SU-DHL-6 (cell line): ENCODE measurements around the gene CKS1B.

Experiments used
- H2AFZ ChIP-seq: fragments of 200-600 bp; sonication (generic); 2 replicates; pipeline ENCODE4 v1.6.1; 2014; ENCODE audit warnings: low read depth, mild to moderate bottlenecking, moderate library complexity, mixed read lengths, antibody characterized with exemption, low read length; ENCODE audit not compliant: severe bottlenecking
- H3F3A ChIP-seq: fragments of 200-600 bp; shearing (Covaris generic); 2 replicates; pipeline ENCODE4 v1.6.0; 2016; ENCODE audit warnings: antibody characterized with exemption, mild to moderate bottlenecking; ENCODE audit not compliant: insufficient read depth
- H3K27ac ChIP-seq: fragments of 200-600 bp; sonication (generic); 2 replicates; pipeline ENCODE4 v1.5.1; 2016; ENCODE audit warnings: low read depth, mild to moderate bottlenecking, low read length, moderate library complexity, mixed read lengths
- H3K27me3 ChIP-seq: fragments of 200-600 bp; sonication (generic), shearing (Covaris generic); 2 replicates; pipeline ENCODE4 v1.6.0; 2014; ENCODE audit warnings: mild to moderate bottlenecking, low read length
- H3K36me3 ChIP-seq: fragments of 200-600 bp; sonication (generic); 2 replicates; pipeline ENCODE4 v1.6.1; 2014; ENCODE audit warnings: mild to moderate bottlenecking, low read length, mixed read lengths
- H3K4me2 ChIP-seq: fragments of 300-600, 200-600 bp; shearing (Covaris generic), sonication (generic); 2 replicates; pipeline ENCODE4 v1.6.0; 2014; ENCODE audit warnings: low read length, low read depth, mild to moderate bottlenecking; ENCODE audit not compliant: poor library complexity, severe bottlenecking
- H3K4me3 ChIP-seq: fragments of 200-600 bp; sonication (generic); 2 replicates; pipeline ENCODE4 v1.5.1; 2014; ENCODE audit warnings: antibody characterized with exemption, low read length, mild to moderate bottlenecking, mixed read lengths; ENCODE audit not compliant: insufficient read depth, poor library complexity, severe bottlenecking
- H3K79me2 ChIP-seq: fragments of 200-600 bp; sonication (generic); 2 replicates; pipeline ENCODE4 v1.6.1; 2014; ENCODE audit warnings: mild to moderate bottlenecking, low read length, moderate library complexity; ENCODE audit not compliant: insufficient read depth
- H3K9ac ChIP-seq: fragments of 200-600 bp; sonication (generic); 2 replicates; pipeline ENCODE4 v1.7.0; 2014; ENCODE audit warnings: mild to moderate bottlenecking, low read length
- H3K9me2 ChIP-seq: fragments of 200-600 bp; sonication (generic); replicated peaks from 2 replicates; pipeline ENCODE4 v1.6.1; 2014; ENCODE audit warnings: low read length; ENCODE audit not compliant: insufficient read depth
- H3K9me3 ChIP-seq: fragments of 200-600 bp; sonication (generic); 2 replicates; pipeline ENCODE4 v1.6.1; 2014; ENCODE audit warnings: low read length, mixed read lengths; ENCODE audit not compliant: insufficient read depth
- H4K20me1 ChIP-seq: fragments of 200-600 bp; sonication (generic); 2 replicates; pipeline ENCODE4 v1.6.1; 2014; ENCODE audit warnings: low read depth, mild to moderate bottlenecking, antibody characterized with exemption, low read length, moderate library complexity, mixed read lengths
- CTCF ChIP-seq: fragments of 200-600 bp; sonication (generic); IDR thresholded peaks from one replicate; pipeline ENCODE4 v1.5.1; 2017; ENCODE audit warnings: antibody characterized with exemption, mild to moderate bottlenecking, low read length, moderate library complexity; ENCODE audit not compliant: insufficient read depth, poor library complexity, severe bottlenecking
- EZH2phosphoT487 ChIP-seq: fragments of 200-600 bp; sonication (generic), shearing (Covaris generic); conservative IDR thresholded peaks from 2 replicates; pipeline ENCODE4 v1.6.1; 2018; ENCODE audit warnings: mild to moderate bottlenecking, antibody characterized with exemption, low read length, moderate library complexity, mixed read lengths

The CKS1B gene

DNA sequence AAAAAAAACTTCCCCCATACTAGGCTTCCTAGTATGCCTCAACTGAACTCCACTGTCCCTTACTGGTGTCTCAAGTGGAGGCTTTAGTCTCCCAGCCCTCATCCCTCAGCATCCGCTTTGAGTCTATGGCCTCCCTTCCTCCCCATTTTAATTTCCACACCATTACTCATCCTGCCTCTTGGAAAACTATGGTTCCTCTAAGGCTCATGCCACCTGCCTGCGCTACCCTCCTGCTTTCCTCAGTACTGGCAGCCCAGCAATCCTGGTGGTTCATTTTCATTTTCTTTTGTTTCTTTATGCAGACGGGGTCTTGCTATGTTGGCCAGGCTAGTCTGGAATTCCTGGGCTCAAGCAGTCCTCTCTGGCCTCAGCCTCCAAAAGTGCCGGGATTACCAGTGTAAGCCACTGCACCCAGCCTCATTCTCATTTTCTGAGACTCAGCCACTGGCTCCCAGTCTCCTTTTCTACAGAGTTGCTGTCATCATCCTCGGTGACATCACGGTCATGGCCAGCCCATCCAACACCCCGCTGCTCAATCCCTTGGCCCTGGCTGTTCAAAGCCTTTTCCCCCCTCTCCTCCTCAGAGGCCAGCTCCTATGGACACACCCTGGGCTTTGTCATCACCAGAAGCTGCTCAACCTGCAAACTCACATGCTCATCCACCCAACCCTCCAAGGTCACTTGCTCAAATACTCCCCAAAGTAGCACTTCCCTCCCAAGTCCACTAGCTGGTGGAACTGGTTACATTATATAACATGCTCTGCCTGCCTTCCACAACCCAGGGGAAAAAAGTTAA is 35.7 kb upstream of the CKS1B start:
- Histone ChIP-seq H3K4me2 (peak overlapping the region; percentile 73), H4K20me1 (no peaks in the 10 kb centered on the region), H3K9ac (0 out of 2 replicates have a peak overlapping the region, but pooled peaks have one; percentile 88), H3K27me3 (no peaks in the 10 kb centered on the region), H3K79me2 (peaks cover 13% of the 10 kb centered on the region), H3F3A (peaks cover 15% of the 10 kb centered on the region), H3K9me3 (no peaks in the 10 kb centered on the region), H3K4me3 (no peak overlapping the region), H3K27ac (peak overlapping the region; percentile 88; the same call in 1 of the 2 replicates), H3K36me3 (no peaks in the 10 kb centered on the region), H3K9me2 (no peaks in the 10 kb centered on the region), H2AFZ (no peak overlapping the region)
- no peak for TF ChIP-seq CTCF
- no peak for TF ChIP-seq EZH2phosphoT487

DNA sequence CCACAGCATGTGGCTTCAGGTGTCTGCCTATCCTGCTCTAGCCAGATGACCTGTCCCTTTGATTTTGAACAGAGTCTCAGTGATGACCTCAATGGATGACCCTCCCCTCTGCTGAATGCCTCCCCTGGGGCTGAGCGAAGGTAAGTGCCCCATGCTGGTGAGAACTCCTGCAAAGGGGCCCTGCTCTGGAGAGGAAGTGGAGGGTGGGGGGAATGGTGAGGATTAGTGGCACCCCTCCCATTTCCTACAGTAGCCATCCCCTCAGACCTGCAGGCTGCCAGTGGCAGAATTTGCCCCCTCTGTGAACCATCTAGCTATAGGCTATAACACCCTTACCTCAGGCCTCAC is 34.3 kb upstream of the CKS1B start:
- peaks cover 12% of the 10 kb centered on the region for H3K79me2 ChIP-seq
- no peaks in the 10 kb centered on the region for H3K27me3 ChIP-seq
- TF ChIP-seq EZH2phosphoT487 = no peak
- no peak for TF ChIP-seq CTCF
- no peaks in the 10 kb centered on the region for H3K9me3 ChIP-seq
- H2AFZ ChIP-seq = no peak overlapping the region
- no peaks in the 10 kb centered on the region for H3K9me2 ChIP-seq
- peaks cover 15% of the 10 kb centered on the region for H3F3A ChIP-seq
- no peaks in the 10 kb centered on the region for H3K36me3 ChIP-seq
- no peak overlapping the region for H3K4me3 ChIP-seq
- H3K27ac ChIP-seq = peak overlapping the region; percentile 88; the same call in 1 of the 2 replicates
- H3K4me2 ChIP-seq = peak overlapping the region; percentile 60
- no peaks in the 10 kb centered on the region for H4K20me1 ChIP-seq
- H3K9ac ChIP-seq = no peak overlapping the region

DNA sequence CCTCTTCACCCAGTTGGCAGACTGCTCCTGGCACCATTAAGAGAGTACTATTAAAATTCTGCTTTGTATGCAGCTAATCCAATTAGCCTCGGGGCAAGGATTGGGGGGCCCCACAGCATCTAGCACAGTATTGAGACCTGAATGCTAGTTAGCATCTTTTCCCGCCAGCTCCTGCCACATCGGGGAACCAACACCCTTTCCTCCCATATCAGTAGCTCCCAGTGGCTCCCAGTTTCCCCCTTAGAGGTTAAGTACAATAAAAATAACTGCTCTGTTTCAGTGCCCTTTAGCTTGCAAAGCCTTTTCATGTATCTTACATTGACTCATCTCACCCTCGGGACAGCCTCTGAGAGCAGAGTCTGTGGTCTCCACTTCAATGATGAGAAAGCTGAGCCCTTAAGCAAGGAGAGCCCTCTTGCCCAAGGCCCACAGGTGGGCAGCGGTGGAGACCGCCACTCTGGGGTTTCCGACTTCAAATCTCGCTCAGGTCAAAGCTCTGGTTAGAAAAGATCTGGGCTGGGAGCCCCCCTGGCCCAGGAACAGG is 33.8 kb upstream of the CKS1B start:
- Histone ChIP-seq H3K79me2 (peaks cover 6% of the 10 kb centered on the region; the same call in 1 of the 2 replicates), H3K27ac (peak overlapping the region; percentile 88), H2AFZ (no peak overlapping the region), H3F3A (peaks cover 15% of the 10 kb centered on the region), H3K27me3 (no peaks in the 10 kb centered on the region), H3K36me3 (no peaks in the 10 kb centered on the region), H3K9me2 (no peaks in the 10 kb centered on the region), H3K9ac (no peak overlapping the region; the same call in 1 of the 2 replicates), H3K4me2 (peak overlapping the region; percentile 60), H3K9me3 (no peaks in the 10 kb centered on the region), H3K4me3 (no peak overlapping the region), H4K20me1 (no peaks in the 10 kb centered on the region)
- TF ChIP-seq CTCF (no peak), EZH2phosphoT487 (no peak)
